GM23338 (cell line): ENCODE data around the gene AFF3. TPM values are rescaled to one million over a fixed set of nuclear protein-coding genes. Genes with fewer than 3 reads are reported as not detected.

Source experiments
- ATAC-seq: fragments of 200-7000 bp; cut with Tn5 transposase; 3 replicates; pipeline ENCODE4 v1.9.1; 2020
- DNase-seq: peaks from one replicate; pipeline ENCODE4 v3.0.0-alpha.2; 2015; ENCODE audit warnings: low spot score
- H2AFZ ChIP-seq: fragments of 200-600 bp; sonication (generic); 2 replicates; pipeline ENCODE4 v1.8.0; 2016; ENCODE audit warnings: antibody characterized with exemption, mild to moderate bottlenecking, moderate library complexity
- H3F3A ChIP-seq: fragments of 200-600 bp; sonication (generic); replicated peaks from 2 replicates; pipeline ENCODE4 v1.8.0; 2017; ENCODE audit warnings: antibody characterized with exemption, mixed run types, low read depth
- H3K27ac ChIP-seq: fragments of 200-600 bp; sonication (generic); 2 replicates; pipeline ENCODE4 v1.6.1; 2016; ENCODE audit warnings: low read depth
- H3K27me3 ChIP-seq: fragments of 200-600 bp; sonication (generic); 2 replicates; pipeline ENCODE4 v1.8.0; 2016; ENCODE audit warnings: mild to moderate bottlenecking, mixed run types, moderate library complexity; ENCODE audit not compliant: insufficient read depth
- H3K36me3 ChIP-seq: fragments of 200-600 bp; sonication (generic); 2 replicates; pipeline ENCODE4 v1.8.0; 2016; ENCODE audit warnings: mild to moderate bottlenecking; ENCODE audit not compliant: insufficient read depth
- H3K4me1 ChIP-seq: fragments of 200-600 bp; sonication (generic); 2 replicates; pipeline ENCODE4 v1.8.0; 2016; ENCODE audit warnings: mild to moderate bottlenecking, moderate library complexity; ENCODE audit not compliant: insufficient read depth
- H3K4me2 ChIP-seq: fragments of 200-600 bp; sonication (generic); 2 replicates; pipeline ENCODE4 v1.7.1; 2017; ENCODE audit warnings: mixed run types
- H3K4me3 ChIP-seq: fragments of 200-600 bp; sonication (generic); 2 replicates; pipeline ENCODE4 v1.6.1; 2016; ENCODE audit warnings: mixed run types
- H3K79me2 ChIP-seq: fragments of 200-600 bp; sonication (generic); replicated peaks from 2 replicates; pipeline ENCODE4 v1.8.0; 2017; ENCODE audit warnings: mild to moderate bottlenecking; ENCODE audit not compliant: insufficient read depth
- H3K9me2 ChIP-seq: fragments of 200-600 bp; sonication (generic); 2 replicates; pipeline ENCODE4 v1.8.0; 2017; ENCODE audit not compliant: insufficient read depth
- H4K20me1 ChIP-seq: fragments of 200-600 bp; sonication (generic); replicated peaks from 2 replicates; pipeline ENCODE4 v1.8.0; 2017; ENCODE audit warnings: mild to moderate bottlenecking; ENCODE audit not compliant: insufficient read depth
- H3K27ac Mint-ChIP-seq: 2 replicates; pipeline ENCODE4 v1.8.0; 2020; ENCODE audit warnings: inconsistent platforms, mild to moderate bottlenecking, moderate library complexity, mixed read lengths
- H3K27me3 Mint-ChIP-seq: 3 replicates; pipeline ENCODE4 v1.8.0; 2022; ENCODE audit warnings: low read depth, mild to moderate bottlenecking, moderate library complexity, mixed read lengths, inconsistent platforms; ENCODE audit not compliant: insufficient read depth, poor library complexity
- H3K36me3 Mint-ChIP-seq: 3 replicates; pipeline ENCODE4 v1.8.0; 2021; ENCODE audit warnings: low read depth, mild to moderate bottlenecking, inconsistent platforms, moderate library complexity, mixed read lengths
- H3K4me1 Mint-ChIP-seq: 3 replicates; pipeline ENCODE4 v1.8.0; 2020; ENCODE audit warnings: mild to moderate bottlenecking, inconsistent platforms, mixed read lengths
- H3K4me3 Mint-ChIP-seq: 3 replicates; pipeline ENCODE4 v1.8.0; 2021; ENCODE audit warnings: moderate library complexity, mild to moderate bottlenecking, inconsistent platforms, mixed read lengths
- H3K9me3 Mint-ChIP-seq: 3 replicates; pipeline ENCODE4 v1.8.0; 2020; ENCODE audit warnings: moderate library complexity, mild to moderate bottlenecking, inconsistent platforms, mixed read lengths
- CREB1 ChIP-seq: fragments of 250-450 bp; sonication (Bioruptor Pico); IDR thresholded peaks from 2 replicates; pipeline ENCODE4 v1.5.0; 2020; ENCODE audit warnings: low read depth, mild to moderate bottlenecking, moderate library complexity
- EZH2 ChIP-seq: fragments of 200-600 bp; sonication (generic); IDR thresholded peaks from one replicate; pipeline ENCODE4 v1.8.0; 2017; ENCODE audit warnings: antibody characterized with exemption, mild to moderate bottlenecking, low read depth; ENCODE audit not compliant: unreplicated experiment
- JUNB ChIP-seq: IDR thresholded peaks from one replicate; pipeline ENCODE4 v1.6.1; 2016; ENCODE audit warnings: antibody characterized with exemption; ENCODE audit not compliant: unreplicated experiment
- NANOG ChIP-seq: IDR thresholded peaks from 2 replicates; pipeline ENCODE4 v1.6.1; 2016; ENCODE audit warnings: antibody characterized with exemption, borderline replicate concordance
- POLR2AphosphoS5 ChIP-seq: IDR thresholded peaks from 2 replicates; pipeline ENCODE4 v1.6.1; 2016; ENCODE audit warnings: antibody characterized with exemption, low read depth
- STAT1 ChIP-seq: IDR thresholded peaks from one replicate; pipeline ENCODE4 v1.6.1; 2016; ENCODE audit warnings: antibody characterized with exemption; ENCODE audit not compliant: unreplicated experiment
- ZNF114 ChIP-seq: fragments of 250-450 bp; sonication (Bioruptor Pico); IDR thresholded peaks from 2 replicates; pipeline ENCODE4 v1.5.0; 2020; ENCODE audit warnings: mild to moderate bottlenecking, moderate library complexity
- ZNF331 ChIP-seq: fragments of 250-450 bp; sonication (Bioruptor Pico); IDR thresholded peaks from 2 replicates; pipeline ENCODE4 v1.5.0; 2020; ENCODE audit warnings: low read depth, mild to moderate bottlenecking, moderate library complexity
- polyA plus RNA-seq: library from polyadenylated mRNA; unstranded; fragments of >200 nt; fragmentation: Nextera tagmentation; extraction: Ambion mirVana; gene quantifications from 2 replicates; pipeline ENCODE4 v1.2.1, GENCODE V29; 2016
- total RNA-seq: library from RNA; depleted of rRNA; stranded (reverse); fragments of >200 nt; shearing (Covaris generic); gene quantifications from 2 replicates; pipeline ENCODE4 v1.2.3, GENCODE V29; 2014
- TF ChIP-seq, protein P1 (sequence below): IDR thresholded peaks from one replicate; pipeline ENCODE4 v1.6.1; 2018; ENCODE audit warnings: antibody characterized with exemption; ENCODE audit not compliant: unreplicated experiment
- TF ChIP-seq, protein P2 (sequence below), 2 experiments: fragments of 200-600 bp in 1 of 2; sonication (generic) in 1 of 2; conservative IDR thresholded peaks; 2 replicates each; pipeline versions ENCODE4 v1.5.1 to v1.6.1; 2016 to 2017; ENCODE audit warnings: antibody characterized with exemption in 2 of 2, low read depth in 2 of 2, mild to moderate bottlenecking in 2 of 2, moderate library complexity in 1 of 2
- TF ChIP-seq, protein P3 (sequence below): IDR thresholded peaks from 2 replicates; pipeline ENCODE4 v1.6.1; 2016; ENCODE audit warnings: antibody characterized with exemption

AFF3 gene
- total and polyA plus RNA-seq, 2 experiments from 2014 or later: 0.73 to 1.4 TPM

DNA sequence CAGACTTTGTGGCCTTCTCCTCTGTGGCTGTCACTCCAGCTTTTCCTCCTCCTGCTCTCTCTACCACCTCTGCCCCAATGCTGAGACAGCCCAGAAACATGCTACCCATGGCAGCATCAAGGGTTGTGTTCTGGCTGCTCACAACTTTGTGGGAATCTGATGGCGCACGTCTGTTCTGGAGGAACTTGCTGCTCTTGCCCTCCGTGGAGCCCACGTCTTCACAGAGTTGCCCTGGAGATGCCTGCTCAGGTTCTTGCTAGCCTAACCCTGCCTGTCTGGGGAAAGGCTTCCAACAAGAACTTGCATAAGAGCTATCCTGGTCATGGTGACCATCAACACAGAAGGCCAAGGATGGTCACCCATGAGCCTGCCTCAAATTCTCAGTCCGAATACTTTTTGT is 237.4 kb downstream of the AFF3 start (continued):
- TF ChIP-seq, protein P1, sequence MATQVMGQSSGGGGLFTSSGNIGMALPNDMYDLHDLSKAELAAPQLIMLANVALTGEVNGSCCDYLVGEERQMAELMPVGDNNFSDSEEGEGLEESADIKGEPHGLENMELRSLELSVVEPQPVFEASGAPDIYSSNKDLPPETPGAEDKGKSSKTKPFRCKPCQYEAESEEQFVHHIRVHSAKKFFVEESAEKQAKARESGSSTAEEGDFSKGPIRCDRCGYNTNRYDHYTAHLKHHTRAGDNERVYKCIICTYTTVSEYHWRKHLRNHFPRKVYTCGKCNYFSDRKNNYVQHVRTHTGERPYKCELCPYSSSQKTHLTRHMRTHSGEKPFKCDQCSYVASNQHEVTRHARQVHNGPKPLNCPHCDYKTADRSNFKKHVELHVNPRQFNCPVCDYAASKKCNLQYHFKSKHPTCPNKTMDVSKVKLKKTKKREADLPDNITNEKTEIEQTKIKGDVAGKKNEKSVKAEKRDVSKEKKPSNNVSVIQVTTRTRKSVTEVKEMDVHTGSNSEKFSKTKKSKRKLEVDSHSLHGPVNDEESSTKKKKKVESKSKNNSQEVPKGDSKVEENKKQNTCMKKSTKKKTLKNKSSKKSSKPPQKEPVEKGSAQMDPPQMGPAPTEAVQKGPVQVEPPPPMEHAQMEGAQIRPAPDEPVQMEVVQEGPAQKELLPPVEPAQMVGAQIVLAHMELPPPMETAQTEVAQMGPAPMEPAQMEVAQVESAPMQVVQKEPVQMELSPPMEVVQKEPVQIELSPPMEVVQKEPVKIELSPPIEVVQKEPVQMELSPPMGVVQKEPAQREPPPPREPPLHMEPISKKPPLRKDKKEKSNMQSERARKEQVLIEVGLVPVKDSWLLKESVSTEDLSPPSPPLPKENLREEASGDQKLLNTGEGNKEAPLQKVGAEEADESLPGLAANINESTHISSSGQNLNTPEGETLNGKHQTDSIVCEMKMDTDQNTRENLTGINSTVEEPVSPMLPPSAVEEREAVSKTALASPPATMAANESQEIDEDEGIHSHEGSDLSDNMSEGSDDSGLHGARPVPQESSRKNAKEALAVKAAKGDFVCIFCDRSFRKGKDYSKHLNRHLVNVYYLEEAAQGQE: no peak
- TF ChIP-seq, protein P2, sequence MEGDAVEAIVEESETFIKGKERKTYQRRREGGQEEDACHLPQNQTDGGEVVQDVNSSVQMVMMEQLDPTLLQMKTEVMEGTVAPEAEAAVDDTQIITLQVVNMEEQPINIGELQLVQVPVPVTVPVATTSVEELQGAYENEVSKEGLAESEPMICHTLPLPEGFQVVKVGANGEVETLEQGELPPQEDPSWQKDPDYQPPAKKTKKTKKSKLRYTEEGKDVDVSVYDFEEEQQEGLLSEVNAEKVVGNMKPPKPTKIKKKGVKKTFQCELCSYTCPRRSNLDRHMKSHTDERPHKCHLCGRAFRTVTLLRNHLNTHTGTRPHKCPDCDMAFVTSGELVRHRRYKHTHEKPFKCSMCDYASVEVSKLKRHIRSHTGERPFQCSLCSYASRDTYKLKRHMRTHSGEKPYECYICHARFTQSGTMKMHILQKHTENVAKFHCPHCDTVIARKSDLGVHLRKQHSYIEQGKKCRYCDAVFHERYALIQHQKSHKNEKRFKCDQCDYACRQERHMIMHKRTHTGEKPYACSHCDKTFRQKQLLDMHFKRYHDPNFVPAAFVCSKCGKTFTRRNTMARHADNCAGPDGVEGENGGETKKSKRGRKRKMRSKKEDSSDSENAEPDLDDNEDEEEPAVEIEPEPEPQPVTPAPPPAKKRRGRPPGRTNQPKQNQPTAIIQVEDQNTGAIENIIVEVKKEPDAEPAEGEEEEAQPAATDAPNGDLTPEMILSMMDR (conservative IDR thresholded peaks at IDR 0.05; ENCODE audit: low read depth in 2 of 2): no peak

DNA sequence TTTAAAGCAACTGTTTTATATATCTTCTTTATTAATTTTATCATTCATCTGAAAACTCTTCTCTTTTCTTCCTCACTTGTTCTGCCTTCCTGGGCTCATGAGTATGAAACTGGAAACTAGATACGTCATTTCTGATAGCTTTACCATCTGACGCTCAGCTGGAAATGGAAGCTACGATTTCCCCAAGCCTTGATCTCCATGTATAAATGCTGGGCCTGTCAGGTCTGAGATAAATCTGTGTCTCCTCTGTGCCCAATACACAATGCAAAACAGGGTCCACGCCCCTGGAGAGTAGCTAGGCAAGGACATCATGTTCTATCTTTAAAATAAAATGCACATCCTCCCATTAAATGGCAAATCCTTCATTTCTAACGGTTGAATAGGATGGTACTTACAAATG is 238.4 kb downstream of the AFF3 start:
- H4K20me1 ChIP-seq: no peaks in the 10 kb centered on the region
- no peaks in the 10 kb centered on the region for H3K4me1 ChIP-seq
- no peaks in the 10 kb centered on the region for H3K27me3 ChIP-seq
- Mint-ChIP-seq H3K9me3 (no peaks in the 10 kb centered on the region), H3K4me3 (no peak overlapping the region), H3K36me3 (no peaks in the 10 kb centered on the region), H3K27me3 (peaks cover 2% of the 10 kb centered on the region), H3K4me1 (no peaks in the 10 kb centered on the region; the same call in 1 of the 3 replicates), H3K27ac (no peak overlapping the region)
- H3F3A ChIP-seq: no peaks in the 10 kb centered on the region
- no peak overlapping the region for H3K27ac ChIP-seq
- H3K4me3 ChIP-seq: no peak overlapping the region
- no peak overlapping the region for H3K4me2 ChIP-seq
- no peak for ATAC-seq
- H3K9me2 ChIP-seq: peaks cover 5% of the 10 kb centered on the region; the same call in 1 of the 2 replicates
- no peak for DNase-seq
- no peak overlapping the region for H2AFZ ChIP-seq
- H3K79me2 ChIP-seq: no peaks in the 10 kb centered on the region
- H3K36me3 ChIP-seq: no peaks in the 10 kb centered on the region
- TF ChIP-seq EZH2: no peak
- TF ChIP-seq ZNF114 (CRISPR knock-in tag): no peak
- TF ChIP-seq ZNF331 (CRISPR knock-in tag): no peak
- TF ChIP-seq, protein P1: no peak
- TF ChIP-seq, protein P2 (conservative IDR thresholded peaks at IDR 0.05; ENCODE audit: low read depth in 2 of 2): no peak
- no peak for TF ChIP-seq POLR2AphosphoS5
- TF ChIP-seq CREB1: no peak
- no peak for TF ChIP-seq JUNB
- no peak for TF ChIP-seq NANOG
- no peak for TF ChIP-seq STAT1
- TF ChIP-seq, protein P3, sequence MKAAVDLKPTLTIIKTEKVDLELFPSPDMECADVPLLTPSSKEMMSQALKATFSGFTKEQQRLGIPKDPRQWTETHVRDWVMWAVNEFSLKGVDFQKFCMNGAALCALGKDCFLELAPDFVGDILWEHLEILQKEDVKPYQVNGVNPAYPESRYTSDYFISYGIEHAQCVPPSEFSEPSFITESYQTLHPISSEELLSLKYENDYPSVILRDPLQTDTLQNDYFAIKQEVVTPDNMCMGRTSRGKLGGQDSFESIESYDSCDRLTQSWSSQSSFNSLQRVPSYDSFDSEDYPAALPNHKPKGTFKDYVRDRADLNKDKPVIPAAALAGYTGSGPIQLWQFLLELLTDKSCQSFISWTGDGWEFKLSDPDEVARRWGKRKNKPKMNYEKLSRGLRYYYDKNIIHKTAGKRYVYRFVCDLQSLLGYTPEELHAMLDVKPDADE: no peak
